ENCODE data around the gene UGT1A10. TPM values are rescaled to one million over a fixed set of nuclear protein-coding genes. Genes with fewer than 3 reads are reported as not detected.

UGT1A10 gene
- total and polyA plus RNA-seq, 2 donors (not counting 1 experiment from before 2014, with no cell fraction given) = not detected

GRCh38 chr2:233780771-233781170, 144.5 kb downstream of the UGT1A10 start:
- DNase-seq (no peak), ATAC-seq (ENCODE audit: low read depth) (no peak)
- no peaks in the 10 kb centered on the region for H3K4me1 ChIP-seq (ENCODE audit: control insufficient read depth in 2 of 2, insufficient read depth in 2 of 2, low read length in 2 of 2)
- no peaks in the 10 kb centered on the region for H4K20me1 ChIP-seq (ENCODE audit: control insufficient read depth, insufficient read depth, low read length, poor library complexity, severe bottlenecking)
- H3K4me3 ChIP-seq (ENCODE audit: control extremely low read depth in 1 of 5, extremely low read depth in 1 of 5, insufficient read depth in 1 of 5, low read depth in 2 of 5, low read length in 4 of 5) = no peak overlapping the region
- ChIA-PET POLR2A (no interaction called here), CTCF (no interaction called here)
- Mint-ChIP-seq H3K27ac (no peak overlapping the region), H3K4me1 (no peaks in the 10 kb centered on the region), H3K4me3 (no peak overlapping the region), H3K9me3 (ENCODE audit: insufficient read depth) (peaks cover 3% of the 10 kb centered on the region), H3K27me3 (peaks cover 29% of the 10 kb centered on the region)
- H3K9me3 ChIP-seq (ENCODE audit: control extremely low read depth in 1 of 3, control insufficient read depth in 2 of 3, insufficient read depth in 1 of 3, low read length in 2 of 3) = peaks cover 2 to 14% (median 3%) of the 10 kb centered on the region in 3 donors
- no peak overlapping the region for H3K4me2 ChIP-seq (replicated peaks; ENCODE audit: low read depth, low read length, poor library complexity, severe bottlenecking)
- no peaks in the 10 kb centered on the region for H3K79me2 ChIP-seq (ENCODE audit: control insufficient read depth, insufficient read depth, low read length)
- no peak for TF ChIP-seq EZH2 (IDR thresholded peaks at IDR 0.05; ENCODE audit: borderline replicate concordance, insufficient read depth, low read depth, low read length, poor library complexity, severe bottlenecking)
- intact Hi-C loops (cut with micrococcal nuclease) = no loop called here
- WGBS (ENCODE audit: insufficient coverage) = no CpG with 5 or more reads among the region's 4 CpGs
- H2AFZ ChIP-seq (ENCODE audit: insufficient read depth, low read depth, low read length, poor library complexity, severe bottlenecking) = no peak overlapping the region
- H3K9ac ChIP-seq (ENCODE audit: low read length) = no peak overlapping the region
- peaks cover 0 to 10% (median 1%) of the 10 kb centered on the region in 4 experiments for H3K27me3 ChIP-seq (replicated peaks in 1 of 4; ENCODE audit: control extremely low read depth in 1 of 4, control insufficient read depth in 3 of 4, insufficient read depth in 4 of 4, low read length in 3 of 4)
- H3K27ac ChIP-seq (ENCODE audit: low read length in 2 of 2) = no peak overlapping the region
- no peaks in the 10 kb centered on the region for H3K36me3 ChIP-seq (replicated peaks in 1 of 2; ENCODE audit: control extremely low read depth in 1 of 2, control insufficient read depth in 1 of 2, extremely low read depth in 1 of 2, insufficient read depth in 2 of 2, low read length in 1 of 2)

DNA sequence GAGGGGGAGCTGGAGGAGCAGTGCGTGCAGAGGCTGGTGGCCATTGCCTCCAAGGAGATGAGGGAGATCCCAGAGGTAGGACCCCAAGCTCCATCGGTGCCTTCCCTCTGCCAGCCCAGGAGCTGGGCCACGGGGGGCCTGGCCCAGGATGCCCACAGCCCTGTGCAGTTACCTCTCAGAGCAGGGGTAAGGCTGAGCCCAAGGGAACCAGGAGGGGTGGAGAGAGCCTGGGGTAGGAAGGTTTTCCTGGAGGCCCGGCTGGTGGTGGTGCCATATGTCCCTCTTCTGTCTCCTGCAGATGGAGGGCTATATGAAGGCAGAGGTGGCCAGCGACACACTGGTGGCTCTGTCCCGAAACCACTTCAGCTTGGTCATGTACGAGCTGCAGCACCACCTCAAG, 153.3 kb downstream of the UGT1A10 start:
- intact Hi-C loops (cut with micrococcal nuclease) = no loop called here
- H3K27ac Mint-ChIP-seq = no peak overlapping the region
- Histone ChIP-seq H3K4me2 (replicated peaks; ENCODE audit: low read depth, low read length, poor library complexity, severe bottlenecking) (no peak overlapping the region), H3K27me3 (replicated peaks in 1 of 4; ENCODE audit: control extremely low read depth in 1 of 4, control insufficient read depth in 3 of 4, insufficient read depth in 4 of 4, low read length in 3 of 4) (no peaks in the 10 kb centered on the region), H3K27ac (ENCODE audit: low read length in 2 of 2) (no peak overlapping the region), H3K36me3 (replicated peaks in 1 of 2; ENCODE audit: control extremely low read depth in 1 of 2, control insufficient read depth in 1 of 2, extremely low read depth in 1 of 2, insufficient read depth in 2 of 2, low read length in 1 of 2) (no peaks in the 10 kb centered on the region), H4K20me1 (ENCODE audit: control insufficient read depth, insufficient read depth, low read length, poor library complexity, severe bottlenecking) (no peaks in the 10 kb centered on the region), H3K9me3 (ENCODE audit: control extremely low read depth in 1 of 3, control insufficient read depth in 2 of 3, insufficient read depth in 1 of 3, low read length in 2 of 3) (peaks cover 0 to 8% (median 0%) of the 10 kb centered on the region in 3 donors), H3K4me1 (ENCODE audit: control insufficient read depth in 2 of 2, insufficient read depth in 2 of 2, low read length in 2 of 2) (no peaks in the 10 kb centered on the region), H3K4me3 (ENCODE audit: control extremely low read depth in 1 of 5, extremely low read depth in 1 of 5, insufficient read depth in 1 of 5, low read depth in 2 of 5, low read length in 4 of 5) (no peak overlapping the region), H2AFZ (ENCODE audit: insufficient read depth, low read depth, low read length, poor library complexity, severe bottlenecking) (no peak overlapping the region), H3K9ac (ENCODE audit: low read length) (no peak overlapping the region), H3K79me2 (ENCODE audit: control insufficient read depth, insufficient read depth, low read length) (no peaks in the 10 kb centered on the region)
- TF ChIP-seq CTCF (IDR thresholded peaks at IDR 0.05) = no peak
- TF ChIP-seq EZH2 (IDR thresholded peaks at IDR 0.05; ENCODE audit: borderline replicate concordance, insufficient read depth, low read depth, low read length, poor library complexity, severe bottlenecking) = no peak
- ChIA-PET POLR2A (no interaction called here), CTCF (no interaction called here)
- peaks cover 15% of the 10 kb centered on the region for H3K27me3 Mint-ChIP-seq
- no peaks in the 10 kb centered on the region for H3K4me1 Mint-ChIP-seq
- WGBS (ENCODE audit: insufficient coverage) = 87% methylated on average over 7 of the region's 7 CpGs
- ATAC-seq (ENCODE audit: low read depth) (no peak), DNase-seq (no peak)
- H3K4me3 Mint-ChIP-seq = no peak overlapping the region
- peaks cover 5% of the 10 kb centered on the region for H3K9me3 Mint-ChIP-seq (ENCODE audit: insufficient read depth)
